DMS 273 (cell line): ENCODE measurements around the gene SCTR.

Experiments used
- DNase-seq: peaks from one replicate; lab custom pipeline; 2025; ENCODE audit not compliant: unreplicated experiment; lab: John Stamatoyannopoulos, UW

Gene SCTR

DNA sequence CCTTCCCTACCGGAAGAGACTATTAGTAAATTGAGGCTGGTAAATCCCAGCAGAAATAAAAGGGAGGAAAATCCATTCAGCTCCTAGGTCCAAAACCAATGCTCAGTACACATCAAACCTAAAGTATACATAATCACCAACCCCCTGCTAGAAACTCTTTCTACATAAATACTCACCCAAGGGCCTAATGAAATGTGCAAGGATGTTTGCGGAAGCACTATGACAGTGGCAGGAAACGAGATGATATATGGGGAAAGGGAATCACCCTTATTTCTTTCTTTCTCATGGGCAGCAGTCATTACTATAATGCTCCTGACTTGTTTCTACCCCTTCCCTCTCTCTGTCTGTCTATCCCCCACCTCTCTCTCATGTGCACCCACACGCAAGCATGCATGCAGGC is 1.3 kb upstream of the SCTR start:
- no peak for DNase-seq

- DNase-seq, result peak; percentile 41
Observed at GRCh38 chr2:119523383-119523951, 816 bp downstream of the SCTR start.

GRCh38 chr2:119522671-119523070 is 1.6 kb downstream of the SCTR start:
- peak; percentile 20 for DNase-seq

DNA sequence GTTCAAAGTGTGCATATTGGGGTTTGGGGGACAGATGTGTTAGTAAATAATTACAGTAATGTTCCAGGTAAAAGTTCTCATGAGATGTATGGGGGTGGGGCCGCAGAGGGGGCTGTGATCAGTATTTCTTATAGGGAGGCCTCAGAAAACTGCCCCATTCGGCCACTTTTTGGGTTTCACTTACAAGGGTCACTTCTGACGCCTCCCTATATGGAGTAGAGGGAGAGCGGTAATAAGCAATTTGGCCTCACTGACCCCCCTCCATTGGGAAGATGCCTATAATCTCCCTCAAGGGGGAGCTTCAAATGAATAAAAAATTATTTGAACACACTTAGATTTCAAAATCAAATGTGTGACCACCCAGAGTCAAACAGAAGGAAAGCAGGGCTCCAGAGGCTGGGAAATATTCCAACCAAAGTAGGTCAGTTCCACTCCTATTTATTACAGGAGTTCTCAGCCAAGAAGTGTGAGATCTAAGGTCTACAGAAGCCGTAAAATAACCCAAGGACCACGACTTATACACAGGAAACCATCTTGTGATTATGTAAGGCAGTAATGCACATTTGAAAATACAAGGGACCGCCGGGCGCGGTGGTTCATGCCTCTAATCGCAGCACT is 2.7 kb downstream of the SCTR start:
- no peak for DNase-seq

DNA sequence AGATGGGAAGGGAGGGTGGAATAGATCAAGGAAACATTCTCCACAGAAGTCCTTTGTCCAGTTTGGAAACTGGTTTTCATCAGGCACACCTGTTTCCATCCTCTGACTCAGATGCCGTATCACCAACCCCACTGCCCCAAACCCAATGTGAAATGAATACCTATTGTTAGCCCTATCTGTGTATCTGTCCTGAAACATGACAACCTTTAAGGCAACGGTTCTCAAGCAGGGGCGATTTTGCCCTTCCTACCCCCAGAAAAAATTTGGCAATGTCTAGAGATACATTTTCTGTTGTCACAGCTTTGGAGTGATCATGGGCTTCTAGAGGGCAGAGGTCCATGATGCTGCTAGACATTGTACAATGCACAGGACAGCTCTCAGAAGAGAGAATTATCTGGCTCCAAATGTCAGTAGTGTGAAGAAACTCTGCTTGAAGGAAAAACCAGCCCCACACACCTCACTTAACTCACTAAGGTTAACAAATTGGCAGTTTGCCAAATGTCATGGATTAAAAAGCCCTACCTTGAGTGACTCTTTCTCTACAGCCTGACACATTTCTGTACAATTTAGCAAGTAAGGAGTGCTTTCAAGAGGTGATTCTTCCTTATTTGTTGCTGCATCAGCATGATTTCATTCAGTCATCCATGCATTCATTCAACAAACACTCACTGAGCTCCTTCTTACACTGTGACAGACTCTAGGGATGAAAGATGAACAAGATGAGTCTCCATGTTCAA is 3.4 kb downstream of the SCTR start:
- peak; percentile 19 for DNase-seq

DNA sequence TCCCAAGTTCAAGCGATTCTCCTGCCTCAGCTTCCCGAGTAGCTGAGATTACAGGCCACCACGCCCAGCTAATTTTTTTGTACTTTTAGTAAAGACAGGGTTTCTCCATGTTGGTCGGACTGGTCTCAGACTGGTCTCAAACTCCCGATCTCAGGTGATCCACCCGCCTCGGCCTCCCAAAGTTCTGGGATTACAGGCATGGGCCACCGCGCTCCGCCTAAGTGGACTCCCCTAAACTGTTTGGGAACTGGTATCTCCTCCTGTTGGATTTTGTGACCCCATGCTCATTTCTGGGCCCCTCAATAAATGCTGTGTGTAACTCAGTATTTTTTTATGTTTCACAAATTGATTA is 5.2 kb downstream of the SCTR start:
- no peak for DNase-seq

- DNase-seq, result no peak
Observed at GRCh38 chr2:119518401-119519056, 5.8 kb downstream of the SCTR start.

DNA sequence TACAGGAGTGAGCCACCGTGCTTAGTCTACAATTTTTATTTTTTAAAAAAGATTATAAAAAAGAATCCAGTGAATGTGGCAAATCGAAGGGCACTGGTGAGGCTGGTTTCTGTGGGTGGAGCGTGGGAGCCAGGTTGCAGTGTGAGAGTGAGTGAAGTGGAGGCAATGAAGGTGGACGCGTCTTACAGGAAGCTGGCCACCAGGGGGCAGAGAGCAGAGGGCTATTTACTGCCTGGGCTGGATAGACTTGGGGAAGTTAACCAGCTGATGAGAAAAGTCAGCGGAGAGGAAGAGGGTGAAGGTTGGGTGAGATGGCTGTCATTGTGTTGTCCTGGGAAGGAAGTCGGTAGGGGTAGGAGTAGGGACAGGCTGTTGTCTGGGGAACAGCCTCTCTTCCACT is 6.8 kb downstream of the SCTR start:
- DNase-seq, result peak; percentile 81

GRCh38 chr2:119516121-119516520 is 8.2 kb downstream of the SCTR start:
- DNase-seq, result no peak

DNA sequence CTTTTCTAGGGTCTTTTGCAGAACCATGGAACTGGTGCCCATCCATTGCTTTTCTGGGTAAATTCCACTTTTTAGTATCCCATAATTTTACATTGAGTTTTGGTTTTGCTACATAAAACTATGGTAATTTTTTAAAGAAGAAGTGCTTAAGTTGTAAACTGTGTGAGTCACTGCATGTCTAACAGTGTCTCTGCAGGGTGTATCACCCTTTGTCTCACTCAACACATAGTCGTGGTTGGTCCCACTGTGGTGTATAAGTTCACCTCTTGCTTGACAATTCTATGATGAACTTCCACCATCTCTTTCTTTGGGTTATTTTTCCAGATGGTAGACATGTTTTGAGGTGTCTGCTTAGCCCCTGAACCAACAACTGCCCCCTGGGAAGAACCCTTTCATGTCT is 10.5 kb downstream of the SCTR start:
- no peak for DNase-seq

- DNase-seq, result no peak
Observed at GRCh38 chr2:119512946-119513345, 11.3 kb downstream of the SCTR start.

DNA sequence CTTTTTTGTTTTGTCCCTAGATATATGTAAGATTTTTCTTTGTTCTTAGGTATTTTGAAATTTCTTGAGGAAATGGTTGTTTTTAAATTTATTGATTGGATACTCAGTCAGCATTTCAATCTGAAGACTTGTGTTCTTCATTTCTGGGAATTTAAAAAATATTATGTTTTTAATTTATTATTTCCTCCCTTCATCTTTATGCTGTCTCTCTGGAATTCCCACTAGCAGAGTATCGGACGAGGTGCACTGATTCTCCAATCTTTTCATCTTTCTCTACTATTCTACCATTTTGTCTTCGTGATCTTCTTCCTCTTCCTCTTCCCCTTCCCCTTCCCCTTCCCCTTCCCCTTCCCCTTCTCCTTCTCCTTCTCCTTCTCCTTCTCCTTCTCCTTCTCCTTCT is 12.3 kb downstream of the SCTR start:
- no peak for DNase-seq

- DNase-seq, result no peak
Observed at GRCh38 chr2:119508756-119509155, 15.5 kb downstream of the SCTR start.

GRCh38 chr2:119496682-119497081 is 27.6 kb downstream of the SCTR start:
- DNase-seq, result no peak

DNA sequence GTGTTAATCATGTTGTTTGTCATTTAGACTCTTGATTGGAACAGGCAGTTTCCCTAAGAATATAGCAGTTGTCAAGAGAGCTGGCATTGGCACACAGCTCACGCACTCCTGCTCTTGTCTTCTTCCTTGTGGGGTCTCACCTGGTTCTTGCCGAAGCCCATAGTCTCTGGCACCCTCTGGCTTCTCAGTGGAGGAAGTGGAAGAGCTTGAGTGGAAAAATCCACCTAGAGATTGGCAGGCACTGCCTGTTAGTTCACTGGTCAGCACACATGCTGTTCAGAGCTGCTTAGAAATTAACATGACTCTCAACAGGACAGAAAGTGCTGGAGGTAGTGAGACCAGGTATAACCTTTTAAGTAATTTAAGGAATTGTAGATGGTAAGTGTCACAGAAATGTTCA is 28.3 kb downstream of the SCTR start:
- no peak for DNase-seq

GRCh38 chr2:119494163-119494790 is 30.0 kb downstream of the SCTR start:
- peak; percentile 20 for DNase-seq

DNA sequence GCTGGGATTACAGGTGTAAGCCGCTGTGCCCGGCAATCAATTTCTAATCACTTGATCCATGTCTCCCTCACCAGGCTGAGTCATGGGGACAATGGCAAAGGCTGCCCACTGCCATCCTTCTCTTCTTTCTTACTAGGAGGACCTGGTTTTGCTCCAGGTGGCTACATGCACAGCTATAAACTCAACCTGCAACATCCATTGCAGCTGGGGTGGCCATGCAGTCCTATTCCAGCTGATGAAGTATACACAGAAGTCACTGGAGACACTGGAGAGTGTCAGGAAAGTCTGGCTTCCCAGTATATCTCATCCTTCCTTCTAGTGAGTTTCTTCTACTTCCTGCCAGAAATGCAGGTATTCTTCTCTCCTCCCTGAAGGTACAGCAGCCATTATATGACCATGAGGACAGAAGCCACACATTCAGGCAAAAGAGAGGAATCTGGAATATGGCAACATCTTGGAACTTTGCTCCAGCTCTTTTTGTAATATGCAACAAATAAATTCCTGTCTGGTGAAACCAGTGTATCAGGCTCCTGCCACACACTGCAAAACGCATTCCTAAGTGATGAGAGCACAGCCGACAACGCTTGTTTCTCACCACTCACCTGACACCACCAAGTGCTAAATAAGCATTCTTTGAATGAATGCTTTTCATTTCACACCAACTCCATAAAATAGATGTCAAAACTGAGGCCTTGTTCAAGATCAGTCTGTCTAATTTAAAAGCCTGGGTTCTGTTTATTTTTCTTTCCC is 32.3 kb downstream of the SCTR start:
- DNase-seq, result no peak

GRCh38 chr2:119490653-119491195 is 33.6 kb downstream of the SCTR start:
- no peak for DNase-seq

DNA sequence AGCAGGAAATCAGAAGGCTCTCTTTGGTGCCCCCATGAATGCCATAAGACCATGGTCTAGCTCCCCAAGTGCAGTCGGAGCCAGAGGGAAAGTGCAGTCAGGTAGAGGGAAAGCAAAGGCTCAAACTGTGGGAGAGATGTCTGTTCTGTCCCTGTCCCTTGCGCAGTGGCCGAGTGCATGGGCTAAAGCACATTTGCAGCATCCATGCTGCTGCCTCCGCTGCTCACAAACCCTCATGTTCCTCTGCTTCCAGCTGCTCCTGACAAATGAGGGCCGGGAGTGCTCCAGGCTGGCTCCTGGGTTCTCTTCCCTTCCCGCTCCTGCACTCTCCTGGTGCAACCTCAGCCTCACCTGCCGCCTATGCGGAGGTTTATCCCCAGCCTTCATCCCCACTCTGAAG is 34.2 kb downstream of the SCTR start:
- no peak for DNase-seq

DNA sequence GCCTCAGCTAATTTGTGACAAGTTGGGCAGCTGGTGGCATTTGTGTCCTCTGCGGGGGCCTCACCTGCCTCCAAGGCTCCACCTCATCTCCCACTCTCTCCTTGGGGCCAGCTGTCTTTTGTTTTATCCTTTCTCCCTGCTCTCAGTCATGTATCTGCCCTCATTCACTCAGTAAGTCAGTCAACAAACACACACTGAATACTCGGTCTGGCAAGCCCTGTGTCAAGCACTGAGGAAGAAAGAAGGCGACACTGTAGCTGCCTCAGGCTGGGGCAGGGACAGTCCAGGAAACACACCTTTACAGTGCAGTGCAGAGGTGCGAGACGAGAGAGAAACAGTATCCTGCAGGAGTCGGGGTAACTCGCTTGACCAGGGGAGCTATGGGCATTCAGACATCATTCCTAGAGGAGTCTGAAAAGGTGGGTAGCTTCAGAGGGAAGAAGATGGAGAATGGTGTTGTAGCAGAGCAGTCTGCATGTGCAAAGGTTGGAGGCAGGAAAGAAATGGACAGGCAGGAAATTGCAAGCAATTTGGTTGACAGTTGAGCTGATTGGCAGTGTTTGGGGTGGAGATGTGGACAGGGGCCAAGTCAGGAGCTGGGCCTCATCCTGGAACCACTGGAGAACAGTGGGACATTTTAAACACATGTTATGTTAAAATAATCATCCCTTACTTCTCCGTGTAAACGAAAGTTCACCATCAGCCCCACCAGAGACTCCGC is 34.9 kb downstream of the SCTR start:
- DNase-seq, result no peak
